ENCODE data around the gene TLCD5.

Gene TLCD5

DNA sequence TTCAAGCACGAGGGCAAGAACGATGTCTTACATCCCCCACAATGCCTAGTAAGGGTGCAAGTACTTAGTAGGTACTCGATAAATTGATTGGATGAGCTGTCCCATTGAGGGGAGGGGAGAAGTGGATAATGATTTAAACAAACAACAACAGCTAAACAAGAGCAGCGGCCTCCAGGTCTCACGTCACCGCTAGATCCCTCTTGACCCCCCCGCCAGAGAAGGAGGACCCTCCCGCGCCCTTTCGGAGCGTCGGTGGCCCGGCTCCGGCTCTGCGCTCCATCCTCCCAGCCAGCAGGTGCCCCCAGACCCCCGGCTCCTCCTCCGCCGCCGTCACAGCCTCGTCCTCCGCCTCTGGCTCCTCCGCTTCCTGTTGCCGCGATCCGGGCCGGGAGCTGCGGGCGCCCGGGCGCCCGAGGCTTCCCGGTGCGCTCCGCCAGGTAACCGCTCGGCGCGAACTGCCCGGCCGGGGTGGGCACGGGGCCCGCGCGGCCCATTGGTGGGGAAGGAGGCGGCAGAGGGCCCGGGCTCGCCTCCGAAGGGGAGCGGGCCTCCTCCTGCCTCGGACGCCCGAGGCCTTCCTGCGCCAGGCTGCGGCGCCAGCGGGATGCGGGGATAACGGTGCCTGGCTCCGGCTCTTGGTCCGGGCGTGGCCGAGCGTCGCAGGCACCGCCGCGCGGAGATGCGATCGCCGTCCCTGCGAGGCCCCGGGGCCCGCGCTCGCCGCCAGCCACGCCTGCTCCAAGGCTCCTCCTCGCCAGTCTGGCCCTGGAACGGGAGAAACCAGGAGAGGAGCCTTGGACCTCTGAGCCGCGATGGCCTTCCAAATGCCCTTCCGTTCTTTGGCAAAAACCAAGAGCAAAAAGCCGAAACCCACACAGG lies at the start of gene TLCD5:
Gene TLCD5 (plus strand): TSS at position 368 of the 879 bp plus-strand sequence. CDS start 2,143 bp downstream, outside the sequence.
- DNase-seq, result peak; percentile 55

DNA sequence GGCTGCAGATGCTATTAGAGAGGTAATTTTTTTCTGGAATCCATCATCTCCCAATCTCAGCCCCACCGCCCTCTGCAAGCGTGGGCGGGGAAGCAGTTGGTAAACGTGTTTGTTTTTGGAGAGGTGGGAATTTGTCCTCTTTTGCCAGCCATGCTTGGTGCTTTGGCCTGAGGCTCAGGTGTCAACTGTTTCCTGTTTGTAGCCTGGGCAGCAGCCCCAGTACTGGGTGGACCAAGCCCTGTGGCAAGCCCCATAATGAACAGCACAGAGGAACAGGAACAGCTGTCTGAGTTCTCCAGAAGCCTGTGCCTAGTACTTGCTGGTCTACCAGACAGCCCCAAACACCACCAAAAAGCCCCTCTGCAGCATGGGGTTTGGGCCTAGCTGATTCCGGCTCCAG lies 45.6 kb upstream of the TLCD5 start:
- no peak for DNase-seq

GRCh38 chr11:120280600-120281051 lies 44.5 kb upstream of the TLCD5 start:
- DNase-seq, result no peak

GRCh38 chr11:120281143-120281795 lies 43.8 kb upstream of the TLCD5 start:
- no peak for DNase-seq

- no peak for DNase-seq
Observed at GRCh38 chr11:120283124-120283523, 42.0 kb upstream of the TLCD5 start.

GRCh38 chr11:120284272-120284671 lies 40.8 kb upstream of the TLCD5 start:
- DNase-seq, result no peak

- no peak for DNase-seq
Observed at GRCh38 chr11:120285256-120285655, 39.8 kb upstream of the TLCD5 start.

- no peak for DNase-seq
Observed at GRCh38 chr11:120288021-120288420, 37.1 kb upstream of the TLCD5 start.

- DNase-seq, result no peak
Observed at GRCh38 chr11:120289426-120289825, 35.7 kb upstream of the TLCD5 start.

DNA sequence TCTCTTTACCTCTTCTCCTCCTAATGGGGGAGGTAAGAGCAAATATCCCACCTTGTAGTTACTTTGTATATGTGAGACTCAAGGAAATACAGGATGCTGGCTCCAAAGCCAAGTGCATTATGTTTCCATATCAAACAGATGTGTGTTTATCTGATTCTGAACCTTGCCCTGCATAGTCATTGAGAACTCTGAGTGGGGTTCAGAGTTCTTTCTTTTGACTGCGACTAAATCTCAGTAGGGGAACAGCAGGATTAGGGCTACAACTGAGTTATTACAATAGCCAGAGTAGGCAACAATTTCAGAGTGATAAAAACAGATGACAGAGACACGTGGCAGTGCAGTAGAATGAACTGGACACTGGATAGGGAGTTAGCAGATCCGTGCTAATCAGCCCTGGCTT lies 34.1 kb upstream of the TLCD5 start:
- no peak for DNase-seq

DNA sequence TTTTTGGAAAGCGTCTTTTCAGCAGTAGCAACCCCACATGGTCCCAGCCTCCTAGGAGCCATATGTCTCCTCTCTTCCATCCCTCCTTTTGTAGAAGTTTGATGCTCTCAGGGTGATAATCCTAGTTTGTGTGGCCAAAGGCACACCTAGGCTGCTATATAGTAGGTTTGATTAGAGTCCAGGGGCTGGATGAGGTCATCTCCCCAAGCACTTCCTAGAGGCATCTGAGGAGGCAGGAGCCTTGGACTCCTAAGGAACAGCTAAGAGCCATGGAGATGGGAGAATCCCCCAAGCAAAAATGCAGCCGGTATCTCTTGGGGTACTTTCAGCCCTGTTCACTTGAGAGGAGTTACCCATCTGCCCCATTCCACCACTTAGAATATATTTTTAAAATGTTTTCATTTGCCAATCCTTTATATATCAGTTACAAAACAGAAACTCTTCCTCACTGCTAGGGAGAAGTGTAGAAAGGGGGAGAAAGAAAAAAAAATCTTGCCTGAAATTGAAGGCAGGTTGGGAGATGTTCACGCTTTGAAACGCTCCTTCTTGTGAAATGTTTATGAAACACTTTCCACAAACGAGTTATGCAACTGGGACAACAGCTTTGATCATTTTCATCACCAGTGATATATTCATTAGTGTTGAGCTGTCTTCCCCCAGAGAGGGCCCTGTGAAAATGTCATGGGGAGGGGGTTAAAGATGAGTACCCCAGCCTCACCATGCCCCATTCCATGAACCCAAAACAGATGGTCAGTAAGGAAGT lies 31.9 kb upstream of the TLCD5 start:
- DNase-seq, result no peak

GRCh38 chr11:120294096-120294495 lies 31.0 kb upstream of the TLCD5 start:
- no peak for DNase-seq

- DNase-seq, result no peak
Observed at GRCh38 chr11:120295099-120295498, 30.0 kb upstream of the TLCD5 start.

DNA sequence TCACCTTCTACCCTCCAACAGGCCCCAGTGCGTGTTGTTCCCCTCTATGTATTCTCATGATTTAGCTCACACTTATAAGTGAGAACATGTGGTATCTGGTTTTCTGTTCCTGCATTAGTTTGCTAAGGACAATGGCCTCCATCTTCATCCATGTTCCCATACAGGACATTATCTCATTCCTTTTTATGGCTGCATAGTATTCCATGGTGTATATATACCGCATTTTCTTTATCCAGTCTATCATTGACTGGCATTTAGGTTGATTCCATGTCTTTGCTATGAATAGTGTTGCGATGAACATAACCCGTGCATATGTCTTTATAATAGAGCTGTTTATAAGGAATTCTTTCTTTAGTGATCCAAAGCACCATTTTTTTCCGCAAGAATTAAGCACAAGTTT lies 28.5 kb upstream of the TLCD5 start:
- DNase-seq, result no peak

- DNase-seq, result no peak
Observed at GRCh38 chr11:120298461-120298860, 26.6 kb upstream of the TLCD5 start.

DNA sequence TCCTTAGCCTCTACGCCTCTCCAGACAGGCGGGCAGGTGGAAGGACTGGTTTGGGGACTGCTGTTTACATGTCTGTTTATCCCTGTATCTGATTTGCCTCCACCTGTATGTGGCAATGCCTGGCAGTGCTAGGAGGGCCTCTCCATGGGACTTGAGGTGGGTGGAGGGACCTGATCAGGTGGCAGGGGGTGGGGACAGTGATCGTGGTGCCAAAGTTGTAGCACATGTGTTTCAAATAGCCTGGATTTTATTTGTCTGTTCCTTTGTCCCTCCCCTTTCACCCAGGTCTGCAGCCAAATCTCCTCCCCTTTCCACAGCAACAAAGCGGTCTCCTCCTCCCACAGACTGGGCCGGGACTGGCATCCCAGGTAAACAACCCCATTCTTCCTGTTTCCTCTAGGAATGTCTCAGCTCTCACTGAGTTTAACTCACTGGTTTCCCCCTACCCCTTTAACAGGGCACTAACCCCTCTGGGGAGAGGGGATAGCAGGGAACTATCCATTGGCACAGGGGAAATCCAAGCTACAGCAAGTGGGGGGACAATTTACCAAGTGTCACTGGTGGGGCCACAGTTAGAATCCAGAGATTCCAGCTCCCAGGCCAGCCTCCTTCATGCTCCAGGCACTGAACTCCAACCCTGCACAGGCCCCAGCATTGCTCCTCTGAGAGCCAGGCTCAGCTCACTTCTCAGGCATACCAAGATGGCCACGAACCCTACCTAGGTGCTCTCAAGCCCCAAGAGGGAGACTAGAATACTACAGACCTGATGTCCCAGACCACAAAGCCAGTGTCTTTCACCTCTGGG lies 22.9 kb upstream of the TLCD5 start:
- no peak for DNase-seq

DNA sequence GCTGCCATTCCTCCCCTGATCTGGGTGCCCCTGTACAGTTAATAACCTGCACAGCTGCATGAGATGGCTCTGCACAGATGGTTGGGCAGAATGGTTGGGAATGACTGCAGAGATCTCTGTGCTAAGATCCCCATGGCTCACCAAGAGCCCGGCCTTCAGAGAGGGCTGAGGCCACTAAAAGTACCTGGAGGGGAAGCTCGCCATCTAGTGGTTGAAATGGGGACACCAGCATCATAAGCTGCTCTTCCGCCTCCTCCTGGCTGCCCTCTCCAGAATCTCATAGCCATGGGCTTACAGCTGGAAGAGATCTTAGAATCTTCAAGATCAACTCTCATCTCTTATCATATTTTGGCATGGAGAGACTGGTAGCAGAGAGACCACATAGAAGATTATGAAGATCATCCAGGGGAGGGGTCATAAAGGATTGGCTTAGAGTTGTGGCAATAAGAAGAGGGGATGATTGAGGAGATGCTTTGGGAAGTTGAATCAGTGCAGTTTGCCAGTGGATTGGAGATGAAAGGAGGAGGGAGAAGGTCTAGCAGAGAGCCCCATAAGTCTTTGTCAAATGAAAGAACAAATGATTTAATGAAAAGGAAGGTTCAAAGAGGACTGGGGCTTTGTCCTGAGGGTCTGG lies 22.0 kb upstream of the TLCD5 start:
- peak; percentile 69 for DNase-seq

GRCh38 chr11:120304526-120304925 lies 20.6 kb upstream of the TLCD5 start:
- DNase-seq, result no peak

DNA sequence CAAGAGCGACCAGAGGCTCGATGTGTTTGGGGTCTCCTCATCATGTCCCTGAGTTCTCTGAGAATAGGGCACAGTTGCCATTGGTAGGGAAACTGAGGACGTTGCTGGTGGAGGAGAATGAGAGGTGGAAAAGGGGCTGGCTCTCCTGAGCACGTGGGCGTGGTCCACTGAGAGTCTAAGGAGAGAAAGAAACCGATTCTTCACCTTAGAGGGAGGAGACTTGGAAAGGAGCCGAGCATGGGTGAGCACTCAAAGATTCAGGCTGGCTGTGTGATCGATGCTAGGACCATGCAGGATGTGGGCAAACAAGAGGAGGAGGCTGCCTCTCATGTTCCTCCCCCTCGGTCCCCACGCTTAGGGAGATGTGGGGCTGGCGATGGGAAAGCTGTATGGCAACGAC lies 19.8 kb upstream of the TLCD5 start:
- DNase-seq, result no peak

DNA sequence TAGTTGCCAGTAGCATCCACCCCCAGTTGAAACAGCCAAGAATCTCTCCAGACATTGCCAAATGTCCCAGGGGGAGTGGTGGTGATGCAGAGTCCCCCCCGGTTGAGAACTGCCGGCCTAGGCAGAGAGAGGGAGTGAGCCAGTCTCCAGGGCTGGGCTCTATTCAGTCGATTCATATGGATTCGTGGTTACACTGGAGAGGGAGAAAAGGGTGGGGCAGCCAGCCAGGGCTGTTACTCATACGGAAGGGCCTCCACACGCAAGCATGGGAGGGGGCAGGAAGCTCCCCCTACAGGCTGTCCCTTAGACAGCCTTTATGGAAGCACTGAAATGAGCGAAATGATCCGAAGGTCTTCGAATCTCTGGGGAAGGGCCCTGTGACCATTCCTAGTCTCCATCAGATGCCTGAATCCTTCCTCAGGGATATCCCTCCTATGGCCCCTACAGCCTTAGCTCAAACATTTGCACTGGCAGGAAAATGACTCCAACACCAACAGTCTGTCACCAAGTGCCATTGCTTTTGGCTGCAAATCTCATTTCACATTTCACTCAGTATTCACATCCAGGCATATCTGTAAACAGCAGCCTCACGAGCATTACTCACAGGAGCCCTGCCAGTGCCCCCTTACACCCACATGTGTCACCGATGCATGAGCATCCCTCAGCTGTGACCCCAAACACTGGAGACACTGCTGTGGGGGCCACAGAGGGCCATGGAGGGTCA lies 18.4 kb upstream of the TLCD5 start:
- DNase-seq, result no peak

DNA sequence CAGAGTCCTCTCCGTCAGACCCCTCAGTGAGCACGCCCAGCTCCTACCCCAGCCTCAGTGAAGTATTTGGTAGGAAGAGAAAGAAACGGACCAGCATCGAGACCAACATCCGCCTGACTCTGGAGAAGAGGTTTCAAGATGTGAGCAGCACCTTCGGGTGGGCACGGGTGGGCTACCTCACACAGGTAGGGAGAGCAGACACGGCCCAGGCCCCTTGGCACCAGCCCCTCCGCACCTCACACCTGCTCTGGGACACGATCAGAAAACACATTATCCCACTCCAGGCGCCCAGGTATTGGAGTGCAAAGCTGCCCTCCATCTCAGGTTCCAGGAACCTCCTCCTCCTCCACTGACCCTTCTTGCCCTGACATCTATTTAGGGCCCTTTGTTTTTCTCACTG lies 17.6 kb upstream of the TLCD5 start:
- DNase-seq, result no peak

All from CD4-positive, alpha-beta T cell treated with Interleukin-17A for 4 hours (primary cell).